Duodenal mucosa (tissue), 2 donors: ENCODE measurements around the gene PDS5B.

Source experiments
- H3K27ac ChIP-seq: one replicate; pipeline ENCODE4 v1.7.0; 2013; ENCODE audit warnings: low read depth, low read length
- H3K27me3 ChIP-seq, 2 donors: one replicate each; pipeline ENCODE4 v1.7.0; 2013; ENCODE audit warnings: low read length in 2 of 2, control low read depth in 1 of 2; ENCODE audit not compliant: insufficient read depth in 2 of 2, control insufficient read depth in 1 of 2
- H3K36me3 ChIP-seq, 2 donors: one replicate each; pipeline ENCODE4 v1.7.0; 2013; ENCODE audit warnings: low read length in 2 of 2, control low read depth in 1 of 2; ENCODE audit not compliant: insufficient read depth in 2 of 2, control insufficient read depth in 1 of 2
- H3K4me1 ChIP-seq, 2 donors: one replicate each; pipeline ENCODE4 v1.7.0; 2013; ENCODE audit warnings: low read length in 2 of 2, control low read depth in 1 of 2; ENCODE audit not compliant: insufficient read depth in 2 of 2, control insufficient read depth in 1 of 2
- H3K4me3 ChIP-seq, 2 donors: one replicate each; pipeline ENCODE4 v1.7.0; 2013; ENCODE audit warnings: low read length in 2 of 2, low read depth in 1 of 2
- H3K9ac ChIP-seq, 2 donors: one replicate each; pipeline ENCODE4 v1.7.0; 2013; ENCODE audit warnings: low read length in 2 of 2, low read depth in 1 of 2
- H3K9me3 ChIP-seq, 2 donors: one replicate each; pipeline ENCODE4 v1.7.0; 2013; ENCODE audit warnings: low read length in 2 of 2, control low read depth in 1 of 2; ENCODE audit not compliant: control insufficient read depth in 1 of 2

Gene PDS5B

DNA sequence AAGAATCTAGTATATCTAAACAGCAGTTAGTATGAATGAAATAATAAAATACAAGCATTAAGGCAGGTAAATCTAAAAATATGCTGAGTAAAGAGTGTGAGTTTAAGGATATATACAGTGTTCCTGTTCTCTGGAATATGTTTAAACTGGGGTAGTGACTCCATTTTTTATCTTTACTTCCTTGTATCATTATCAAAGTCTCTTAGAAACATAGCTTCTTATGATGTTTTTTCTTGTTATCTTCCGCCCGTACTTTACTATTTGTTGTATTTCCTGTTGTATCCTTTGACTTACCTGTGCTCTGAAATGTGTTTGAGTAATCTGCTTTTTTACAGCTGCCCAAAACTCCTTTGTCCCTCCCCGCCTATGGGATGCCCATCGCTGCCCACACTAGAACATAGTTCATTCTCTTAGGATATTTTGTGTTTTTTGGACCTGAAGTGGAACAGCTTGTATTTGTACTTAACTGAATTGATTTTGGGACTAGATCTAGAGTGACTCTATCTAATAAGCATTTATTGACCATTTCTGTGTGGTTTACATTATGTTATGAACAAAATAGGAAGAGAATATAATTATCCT lies 80.8 kb downstream of the PDS5B start:
- H3K9me3 ChIP-seq, result no peaks in the 10 kb centered on the region
- H3K36me3 ChIP-seq, result no peaks in the 10 kb centered on the region
- H3K27ac ChIP-seq, result no peak overlapping the region
- H3K27me3 ChIP-seq, result no peaks in the 10 kb centered on the region
- no peaks in the 10 kb centered on the region for H3K4me1 ChIP-seq
- no peak overlapping the region for H3K9ac ChIP-seq
- H3K4me3 ChIP-seq, result no peak overlapping the region

DNA sequence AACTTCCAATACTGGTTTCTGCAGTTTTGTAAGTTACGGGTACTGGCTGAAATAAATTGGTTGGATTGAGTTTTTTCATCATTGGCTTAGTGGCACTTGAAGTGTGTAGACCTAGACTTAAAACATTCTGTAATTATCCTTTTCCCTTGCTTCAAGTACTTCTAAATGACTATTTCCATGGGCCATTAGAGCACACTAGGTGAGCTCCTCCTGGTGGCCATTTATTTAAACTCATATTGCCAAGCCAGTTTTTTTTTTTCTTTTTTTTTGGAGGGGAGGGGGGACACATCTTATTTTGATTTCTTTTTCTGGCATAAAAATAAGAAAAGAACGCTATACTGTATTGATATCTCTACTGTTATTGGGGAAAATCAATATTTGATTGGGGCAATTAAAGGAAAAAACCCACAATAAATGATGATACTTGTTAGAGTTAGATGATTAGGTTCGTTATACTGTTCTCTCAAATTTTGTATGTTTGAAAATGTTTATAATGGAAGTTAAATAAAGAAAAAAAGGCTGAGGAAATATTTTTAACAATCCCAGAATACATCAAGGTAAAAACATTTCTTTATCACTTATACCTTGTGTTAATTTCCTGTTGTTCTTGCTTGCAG lies 82.9 kb downstream of the PDS5B start:
- no peaks in the 10 kb centered on the region for H3K9me3 ChIP-seq
- H3K36me3 ChIP-seq, result peaks cover 0 to 6% of the 10 kb centered on the region in 2 donors
- H3K27me3 ChIP-seq, result no peaks in the 10 kb centered on the region
- no peak overlapping the region for H3K27ac ChIP-seq
- no peak overlapping the region for H3K9ac ChIP-seq
- no peak overlapping the region for H3K4me3 ChIP-seq
- H3K4me1 ChIP-seq, result no peaks in the 10 kb centered on the region

DNA sequence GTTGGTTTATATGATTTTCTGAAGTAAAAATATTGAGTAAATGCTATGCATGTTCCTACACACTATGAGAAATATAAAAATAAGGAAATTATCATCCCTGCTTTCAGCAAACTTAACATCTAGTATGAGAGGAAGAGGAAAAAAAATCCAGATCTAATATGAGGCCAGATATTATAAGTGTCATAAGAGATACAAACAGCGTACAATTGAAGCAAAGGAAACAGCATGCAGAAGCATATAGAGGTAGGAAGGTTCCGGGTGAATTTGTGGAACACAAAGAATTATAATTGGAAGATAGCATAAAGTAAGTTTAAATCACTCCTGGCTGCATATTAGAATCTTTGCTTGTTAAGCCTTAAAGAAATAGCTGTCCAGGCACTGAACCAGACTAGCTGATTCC lies 88.3 kb downstream of the PDS5B start:
- H3K4me1 ChIP-seq, result no peaks in the 10 kb centered on the region
- H3K9ac ChIP-seq, result no peak overlapping the region
- no peaks in the 10 kb centered on the region for H3K9me3 ChIP-seq
- peaks cover 12 to 13% of the 10 kb centered on the region in 2 donors for H3K36me3 ChIP-seq
- no peaks in the 10 kb centered on the region for H3K27me3 ChIP-seq
- no peak overlapping the region for H3K27ac ChIP-seq
- no peak overlapping the region for H3K4me3 ChIP-seq

DNA sequence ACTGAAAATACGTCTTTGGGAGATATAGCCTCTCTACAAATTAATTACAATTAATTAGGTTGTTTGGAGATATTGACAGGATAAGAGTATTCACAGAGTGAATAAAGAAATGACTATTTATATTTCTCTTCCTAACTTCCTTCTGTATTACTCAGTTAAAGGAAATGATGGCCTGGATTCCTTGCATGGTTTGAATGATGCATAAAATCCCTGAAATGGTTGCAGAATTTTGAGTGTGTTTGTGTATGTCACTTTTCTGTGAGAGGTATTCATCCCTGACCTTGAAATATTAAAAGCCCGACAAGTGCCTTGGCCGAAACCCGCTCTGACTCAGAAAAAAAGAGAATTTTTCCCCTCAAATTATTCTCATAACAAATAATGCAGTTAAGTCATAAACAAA lies 90.0 kb downstream of the PDS5B start:
- H3K4me1 ChIP-seq, result no peaks in the 10 kb centered on the region
- H3K36me3 ChIP-seq, result peaks cover 13 to 18% of the 10 kb centered on the region in 2 donors
- no peak overlapping the region for H3K9ac ChIP-seq
- no peaks in the 10 kb centered on the region for H3K27me3 ChIP-seq
- no peaks in the 10 kb centered on the region for H3K9me3 ChIP-seq
- H3K4me3 ChIP-seq, result no peak overlapping the region
- no peak overlapping the region for H3K27ac ChIP-seq

DNA sequence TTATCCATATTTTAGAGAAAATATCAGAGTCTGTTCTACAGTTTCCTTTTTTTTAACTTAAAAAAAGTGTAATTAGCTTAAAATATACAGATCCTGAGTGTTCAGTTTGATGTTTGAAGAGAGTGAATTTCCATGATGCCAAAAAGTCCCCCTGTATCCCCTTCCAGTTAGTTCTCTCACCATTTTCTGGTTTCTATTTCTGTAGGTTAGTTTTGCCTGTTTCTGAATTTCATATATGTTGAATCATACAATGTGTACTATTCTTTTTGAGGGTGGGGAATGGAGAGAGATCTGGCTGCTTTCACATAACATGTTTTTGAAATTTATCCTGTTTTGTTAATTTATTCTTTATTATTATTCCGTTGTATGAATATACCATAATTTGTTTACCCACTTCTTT lies 95.9 kb downstream of the PDS5B start:
- Histone ChIP-seq H3K27me3 (no peaks in the 10 kb centered on the region), H3K4me1 (no peaks in the 10 kb centered on the region), H3K36me3 (peaks cover 0 to 16% of the 10 kb centered on the region in 2 donors), H3K27ac (no peak overlapping the region), H3K9ac (no peak overlapping the region), H3K9me3 (no peaks in the 10 kb centered on the region), H3K4me3 (no peak overlapping the region)

DNA sequence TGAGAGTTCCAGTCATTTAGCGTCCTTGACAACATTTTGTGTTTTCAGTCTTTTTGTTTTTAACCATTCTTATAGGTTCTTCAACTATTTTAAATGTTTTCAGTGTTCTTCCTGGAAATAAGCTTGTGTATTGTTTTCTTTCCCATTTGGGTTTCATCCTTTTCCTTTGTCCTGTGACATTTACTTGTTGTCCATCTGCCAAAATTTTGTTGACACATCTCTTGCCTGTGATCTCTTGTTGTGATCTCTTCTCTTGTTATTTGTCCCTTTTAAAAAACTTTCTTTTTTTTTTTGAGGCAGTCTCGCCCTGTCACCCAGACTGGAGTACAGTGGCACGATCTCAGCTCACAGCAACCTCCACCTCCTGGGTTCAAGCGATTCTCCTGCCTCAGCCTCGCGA lies 96.5 kb downstream of the PDS5B start:
- Histone ChIP-seq H3K27me3 (no peaks in the 10 kb centered on the region), H3K27ac (no peak overlapping the region), H3K4me3 (no peak overlapping the region), H3K9ac (no peak overlapping the region), H3K9me3 (no peaks in the 10 kb centered on the region), H3K4me1 (no peaks in the 10 kb centered on the region), H3K36me3 (peaks cover 0 to 16% of the 10 kb centered on the region in 2 donors)

DNA sequence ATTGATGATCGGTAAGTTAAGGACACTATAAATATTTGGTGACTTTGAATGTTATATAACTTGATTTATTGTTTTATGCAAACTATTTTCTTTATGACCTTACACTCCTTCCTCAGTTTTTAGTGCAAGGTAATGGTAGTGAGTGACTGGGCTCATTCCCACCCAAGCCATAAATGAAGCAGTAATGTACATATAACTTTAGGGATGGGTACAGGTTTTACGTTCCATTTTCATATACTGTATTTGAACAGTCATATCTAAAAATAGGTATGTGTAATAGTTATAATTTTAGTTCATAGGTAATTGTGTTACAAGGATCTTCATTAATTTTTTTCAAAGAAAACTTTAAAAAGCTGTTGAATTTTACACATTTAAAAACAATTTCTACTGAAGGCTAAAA lies 101.0 kb downstream of the PDS5B start:
- H3K27me3 ChIP-seq, result no peaks in the 10 kb centered on the region
- H3K4me3 ChIP-seq, result no peak overlapping the region
- no peaks in the 10 kb centered on the region for H3K9me3 ChIP-seq
- H3K27ac ChIP-seq, result no peak overlapping the region
- no peak overlapping the region for H3K9ac ChIP-seq
- peaks cover 0 to 8% of the 10 kb centered on the region in 2 donors for H3K4me1 ChIP-seq
- peaks cover 0 to 3% of the 10 kb centered on the region in 2 donors for H3K36me3 ChIP-seq

DNA sequence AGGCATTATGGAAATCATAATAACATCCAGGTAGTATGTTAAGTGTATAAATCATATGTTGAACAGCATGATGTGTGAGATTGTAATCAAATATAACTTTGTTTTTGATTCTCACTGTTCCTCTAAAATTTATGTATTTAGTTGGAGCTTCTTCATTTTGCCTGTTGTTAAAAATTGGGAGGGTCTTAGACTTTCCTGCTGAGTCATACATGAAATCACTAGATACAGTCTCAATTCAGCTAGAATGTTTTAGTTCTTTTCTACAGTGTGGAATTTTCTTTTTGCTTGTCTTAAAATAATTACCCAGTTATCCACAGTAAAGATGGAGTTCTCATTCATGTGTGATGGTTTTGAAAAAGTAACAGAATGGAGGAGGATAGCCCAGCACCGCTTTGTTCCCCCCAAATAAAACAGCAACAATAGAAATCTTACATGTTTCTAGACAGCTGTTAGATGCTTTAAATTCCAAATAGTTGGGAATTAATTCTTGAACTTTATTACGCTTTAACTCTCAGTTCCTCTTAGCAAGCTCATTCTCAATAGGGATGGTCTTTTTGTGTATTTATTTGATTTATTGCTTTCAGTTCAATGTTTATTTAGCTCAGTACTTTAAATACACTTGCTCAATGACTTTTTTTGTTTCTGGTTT lies 109.5 kb downstream of the PDS5B start:
- Histone ChIP-seq H3K27ac (no peak overlapping the region), H3K9ac (no peak overlapping the region), H3K4me1 (peaks cover 0 to 8% of the 10 kb centered on the region in 2 donors), H3K4me3 (no peak overlapping the region), H3K36me3 (peaks cover 0 to 5% of the 10 kb centered on the region in 2 donors), H3K27me3 (no peaks in the 10 kb centered on the region), H3K9me3 (no peaks in the 10 kb centered on the region)

DNA sequence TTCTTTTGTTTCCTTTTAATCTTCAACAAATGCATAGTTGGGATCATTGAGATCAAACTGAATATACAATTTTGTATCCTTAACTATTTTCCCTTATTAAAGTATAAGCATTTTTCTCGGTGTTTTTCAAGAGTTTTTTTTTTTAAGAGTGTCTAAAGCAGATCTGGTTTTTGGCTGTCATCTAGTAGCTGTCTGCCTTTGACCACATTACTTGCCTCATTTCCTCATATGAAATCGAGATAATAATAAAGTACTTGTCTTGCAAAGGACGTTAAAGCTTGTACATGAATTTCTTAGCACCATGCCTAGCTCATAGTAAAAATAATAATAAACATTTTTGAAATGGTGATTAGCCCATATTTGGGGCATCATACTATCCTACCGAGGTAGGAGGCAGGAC lies 121.2 kb downstream of the PDS5B start:
- Histone ChIP-seq H3K36me3 (peaks cover 8 to 24% of the 10 kb centered on the region in 2 donors), H3K27ac (no peak overlapping the region), H3K9me3 (no peaks in the 10 kb centered on the region), H3K9ac (no peak overlapping the region), H3K4me3 (no peak overlapping the region), H3K4me1 (no peaks in the 10 kb centered on the region), H3K27me3 (no peaks in the 10 kb centered on the region)

DNA sequence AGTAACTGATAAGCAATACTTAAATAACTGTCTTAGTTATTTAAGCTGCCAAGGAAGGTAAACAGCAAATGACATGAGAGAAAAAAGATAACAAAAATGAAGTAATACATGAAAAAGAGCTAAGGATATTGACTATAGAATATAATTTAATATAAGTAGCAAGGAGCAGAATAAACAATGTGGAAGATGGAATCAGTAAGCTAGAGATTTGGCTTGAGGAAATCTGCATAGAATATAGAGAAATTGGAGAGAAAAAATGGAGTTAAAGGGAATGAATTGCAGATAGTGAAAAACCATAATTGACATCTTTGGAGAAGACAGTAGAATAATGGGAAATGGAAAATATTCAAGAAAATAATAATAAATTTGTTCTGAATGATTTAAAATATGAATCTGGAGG lies 127.1 kb downstream of the PDS5B start:
- H3K4me3 ChIP-seq, result no peak overlapping the region
- no peaks in the 10 kb centered on the region for H3K27me3 ChIP-seq
- H3K4me1 ChIP-seq, result no peaks in the 10 kb centered on the region
- H3K36me3 ChIP-seq, result peaks cover 21 to 41% of the 10 kb centered on the region in 2 donors
- H3K27ac ChIP-seq, result no peak overlapping the region
- no peak overlapping the region for H3K9ac ChIP-seq
- H3K9me3 ChIP-seq, result peaks cover 3 to 7% of the 10 kb centered on the region in 2 donors
